Measurements from ENCODE around the gene ASS1.

- TF ChIP-seq PAX5 (IDR thresholded peaks at IDR 0.05; ENCODE audit: insufficient read depth, low read length, severe bottlenecking) (no peak), POLR2A (IDR thresholded peaks at IDR 0.05; ENCODE audit: low read depth, low read length) (no peak), TAF1 (IDR thresholded peaks at IDR 0.05; ENCODE audit: low read depth, low read length) (no peak), POLR2AphosphoS5 (IDR thresholded peaks at IDR 0.05; ENCODE audit: low read depth, low read length) (no peak), SPI1 (IDR thresholded peaks at IDR 0.05; ENCODE audit: low read depth, low read length) (no peak)
Measured at GRCh38 chr9:130501639-130502038, 56.9 kb downstream of the ASS1 start.
